LNCAP (cell line): ENCODE results near the gene GFOD1.

Source experiments
- CTCF ChIP-seq: fragments of 450-650 bp; IDR thresholded peaks from 2 replicates; pipeline ENCODE4 v1.5.1; 2017; ENCODE audit warnings: mild to moderate bottlenecking

Gene GFOD1

DNA sequence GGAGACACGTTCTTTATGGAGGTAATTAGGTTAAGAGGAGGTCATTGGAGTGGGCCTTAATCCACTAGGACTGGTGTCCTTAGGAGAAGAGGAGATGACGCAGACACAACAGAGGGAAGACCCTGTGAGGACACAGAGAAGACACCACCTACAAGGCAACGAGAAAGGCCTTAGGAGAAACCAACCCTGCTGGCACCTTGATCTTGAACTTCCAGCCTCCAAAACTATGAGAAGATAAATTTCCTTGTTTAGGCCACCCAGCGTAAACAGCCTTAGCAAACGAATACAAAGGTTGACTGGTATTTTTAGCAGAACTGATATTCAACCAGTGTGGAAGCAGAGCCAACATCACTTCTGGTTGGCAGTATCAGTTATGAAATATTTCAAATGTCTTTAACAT, 75.2 kb downstream of the GFOD1 start:
- TF ChIP-seq CTCF: no peak

GRCh38 chr6:13411484-13411883, 75.9 kb downstream of the GFOD1 start:
- TF ChIP-seq CTCF: no peak

DNA sequence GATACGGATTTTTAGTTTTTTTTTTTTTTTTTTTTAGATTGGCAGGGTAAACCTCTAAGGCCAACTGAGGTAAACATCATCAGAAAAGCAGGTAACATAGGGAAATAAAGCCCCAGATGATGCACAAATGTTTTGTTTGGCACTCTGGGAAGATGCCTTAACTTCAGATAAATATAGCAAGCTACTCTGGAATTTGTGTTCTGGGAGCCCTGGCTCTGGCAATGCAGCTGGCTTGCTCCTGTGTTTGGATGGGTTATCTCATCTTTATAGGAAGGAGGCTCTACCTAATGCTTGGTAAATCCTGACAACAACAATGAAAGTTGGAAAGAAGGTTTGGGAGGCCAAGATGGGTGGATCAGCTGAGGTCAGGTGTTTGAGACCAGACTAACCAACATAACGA, 77.4 kb downstream of the GFOD1 start:
- no peak for TF ChIP-seq CTCF

DNA sequence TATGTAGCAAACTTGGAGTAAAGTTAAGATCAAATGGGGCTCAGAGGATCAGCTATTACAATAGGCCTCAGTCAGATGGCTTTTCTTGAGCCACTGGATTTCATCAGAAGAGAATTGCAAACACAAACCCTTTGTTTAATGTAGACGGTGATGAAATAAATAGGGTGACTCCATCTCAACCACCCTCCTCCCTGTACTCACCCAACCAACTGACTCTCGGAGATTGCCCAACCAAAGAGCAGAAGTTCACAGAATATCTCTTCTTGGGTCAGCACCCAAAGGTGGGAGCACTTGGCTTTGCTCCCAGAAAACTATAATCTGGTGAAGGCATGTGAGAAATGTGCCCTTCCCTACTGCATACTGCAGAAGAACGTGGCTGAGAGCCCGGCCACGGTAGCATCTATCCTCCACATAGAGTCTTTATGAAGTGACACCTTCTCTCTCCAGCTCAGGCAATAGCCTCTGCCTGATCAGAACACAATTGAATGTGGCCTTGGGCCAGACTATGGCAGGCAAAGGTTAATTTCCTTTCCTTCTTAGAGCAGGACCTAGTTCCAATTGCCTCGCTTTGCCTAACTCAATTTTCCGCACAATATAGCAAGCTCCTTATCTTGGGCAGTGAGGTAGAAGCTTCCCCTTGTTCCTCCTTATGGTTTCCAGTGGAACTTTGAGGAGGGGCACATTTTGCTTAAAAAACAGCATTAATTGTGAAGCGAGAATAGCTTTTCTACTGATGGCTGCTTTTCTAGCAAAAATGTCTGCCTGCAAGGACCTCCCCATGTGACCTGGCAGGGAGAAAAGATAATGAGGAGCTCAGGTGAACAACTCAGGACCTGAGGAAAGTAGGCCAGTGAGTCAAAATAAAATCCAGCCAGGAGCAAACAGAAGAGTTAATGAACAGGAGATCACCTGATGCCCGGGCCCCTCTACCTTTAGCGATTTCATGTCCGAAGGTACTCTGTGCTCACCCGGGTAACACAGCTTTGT, 79.4 kb downstream of the GFOD1 start:
- no peak for TF ChIP-seq CTCF

- TF ChIP-seq CTCF: no peak
Measured at GRCh38 chr6:13407368-13407708, 80.1 kb downstream of the GFOD1 start.

DNA sequence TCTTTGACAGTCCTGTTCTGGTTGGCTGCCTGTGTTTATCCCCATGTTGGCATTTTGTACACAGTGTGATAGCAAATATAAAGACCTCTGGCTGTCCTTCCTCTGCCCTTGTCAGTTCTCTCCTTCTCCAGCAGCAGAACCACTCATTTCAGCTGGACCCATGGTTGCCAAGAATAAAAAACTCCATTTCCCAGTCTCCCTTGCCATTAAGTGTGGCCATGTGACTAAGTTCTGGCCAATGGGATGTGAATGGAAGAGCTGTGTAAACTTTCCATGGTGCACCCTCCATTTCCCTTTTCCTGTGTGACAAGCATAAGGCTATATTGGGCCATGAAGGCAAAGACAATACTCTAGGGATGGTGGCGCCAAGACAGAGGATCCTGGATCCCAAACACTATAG, 80.6 kb downstream of the GFOD1 start:
- TF ChIP-seq CTCF: no peak

GRCh38 chr6:13405961-13406477, 81.4 kb downstream of the GFOD1 start:
- TF ChIP-seq CTCF: no peak
